PC-3 (cell line): Measurements from ENCODE around the gene MBLAC1. TPM values are rescaled to one million over a fixed set of nuclear protein-coding genes. Genes with fewer than 3 reads are reported as not detected.

Experiments used
- ATAC-seq: fragments of 200-7000 bp; cut with Tn5 transposase; 2 replicates; pipeline ENCODE4 v1.9.1; 2020; ENCODE audit warnings: mild to moderate bottlenecking, moderate library complexity
- BruUV-seq: library from RNA; stranded (reverse); fragments of 400-500 nt; replicated peaks from 2 replicates; lab custom pipeline; 2021; lab: Mats Ljungman, UMichigan
- CTCF ChIA-PET: fragments of 300-600 bp; sonication (Branson Sonifier 250); formaldehyde crosslinking; loops from one replicate; lab custom pipeline; 2022; ENCODE audit warnings: antibody characterized with exemption; lab: Charles Lee
- POLR2A ChIA-PET: fragments of 300-600 bp; sonication (Branson Sonifier 250); formaldehyde crosslinking; loops from one replicate; lab custom pipeline; 2022; ENCODE audit warnings: antibody characterized with exemption; ENCODE audit not compliant: unreplicated experiment; lab: Charles Lee
- DNase-seq: peaks from one replicate; pipeline ENCODE4 v3.0.0-alpha.2; 2015
- H2AFZ ChIP-seq: fragments of 300-600 bp; sonication (generic); 2 replicates; pipeline ENCODE4 v1.6.0; 2016; ENCODE audit warnings: antibody characterized with exemption, low read length
- H3F3A ChIP-seq: fragments of 300-600 bp; sonication (generic); one replicate; pipeline ENCODE4 v1.6.0; 2017; ENCODE audit warnings: antibody characterized with exemption, low read length, control low read depth, mild to moderate bottlenecking; ENCODE audit not compliant: unreplicated experiment
- H3K27ac ChIP-seq: fragments of 300-600 bp; sonication (generic); 2 replicates; pipeline ENCODE4 v1.5.1; 2016; ENCODE audit warnings: mild to moderate bottlenecking, low read length
- H3K27me3 ChIP-seq: fragments of 300-600 bp; sonication (generic); 2 replicates; pipeline ENCODE4 v1.6.1; 2016; ENCODE audit warnings: low read length, mixed read lengths
- H3K36me3 ChIP-seq: fragments of 300-600 bp; sonication (generic); 2 replicates; pipeline ENCODE4 v1.6.1; 2016; ENCODE audit warnings: low read depth, mixed run types, low read length, mixed read lengths
- H3K4me1 ChIP-seq: fragments of 300-600 bp; sonication (generic); 2 replicates; pipeline ENCODE4 v1.5.1; 2016; ENCODE audit warnings: low read length; ENCODE audit not compliant: insufficient read depth
- H3K4me2 ChIP-seq: fragments of 300-600 bp; sonication (generic); 2 replicates; pipeline ENCODE4 v1.6.0; 2016; ENCODE audit warnings: low read length
- H3K4me3 ChIP-seq: fragments of 300-600 bp; sonication (generic); 2 replicates; pipeline ENCODE4 v1.5.1; 2016; ENCODE audit warnings: mild to moderate bottlenecking, low read length, mixed read lengths
- H3K79me2 ChIP-seq: fragments of 300-600 bp; sonication (generic); 2 replicates; pipeline ENCODE4 v1.6.1; 2017; ENCODE audit warnings: low read length, mixed read lengths
- H3K9ac ChIP-seq: fragments of 300-600 bp; sonication (generic); 2 replicates; pipeline ENCODE4 v1.6.0; 2016; ENCODE audit warnings: mild to moderate bottlenecking, low read length
- H3K9me2 ChIP-seq: fragments of 300-600 bp; sonication (generic); replicated peaks from 2 replicates; pipeline ENCODE4 v1.6.1; 2016; ENCODE audit warnings: mixed run types, low read length, mixed read lengths
- H3K9me3 ChIP-seq: fragments of 300-600 bp; sonication (generic); 2 replicates; pipeline ENCODE4 v1.6.1; 2016; ENCODE audit warnings: low read length, mixed read lengths
- H4K20me1 ChIP-seq: fragments of 300-600 bp; sonication (generic); 2 replicates; pipeline ENCODE4 v1.6.1; 2016; ENCODE audit warnings: low read length, mixed read lengths
- EZH2 ChIP-seq: fragments of 300-600 bp; sonication (generic); IDR thresholded peaks from one replicate; pipeline ENCODE4 v1.6.1; 2017; ENCODE audit warnings: antibody characterized with exemption, mild to moderate bottlenecking, low read length; ENCODE audit not compliant: unreplicated experiment
- EZH2phosphoT487 ChIP-seq: fragments of 300-600 bp; sonication (generic); IDR thresholded peaks from 2 replicates; pipeline ENCODE4 v1.6.1; 2018; ENCODE audit warnings: mild to moderate bottlenecking, antibody characterized with exemption, low read length, borderline replicate concordance
- intact Hi-C: fragments of 100-400 bp; cut with micrococcal nuclease; formaldehyde crosslinking; loops from 2 replicates; pipeline ENCODE4 v1.9.0; 2023
- total RNA-seq: library from RNA; depleted of rRNA; stranded (reverse); fragments of >200 nt; gene quantifications from 2 replicates; pipeline ENCODE4 v1.2.3, GENCODE V29; 2014
- TF ChIP-seq, protein P1 (sequence below): fragments of 300-600 bp; sonication (generic); conservative IDR thresholded peaks from 2 replicates; pipeline ENCODE4 v1.5.1; 2017; ENCODE audit warnings: antibody characterized with exemption, low read depth, mild to moderate bottlenecking, low read length

The MBLAC1 gene
- total RNA-seq, 1 experiment from 2014 or later: 2.7 TPM

DNA sequence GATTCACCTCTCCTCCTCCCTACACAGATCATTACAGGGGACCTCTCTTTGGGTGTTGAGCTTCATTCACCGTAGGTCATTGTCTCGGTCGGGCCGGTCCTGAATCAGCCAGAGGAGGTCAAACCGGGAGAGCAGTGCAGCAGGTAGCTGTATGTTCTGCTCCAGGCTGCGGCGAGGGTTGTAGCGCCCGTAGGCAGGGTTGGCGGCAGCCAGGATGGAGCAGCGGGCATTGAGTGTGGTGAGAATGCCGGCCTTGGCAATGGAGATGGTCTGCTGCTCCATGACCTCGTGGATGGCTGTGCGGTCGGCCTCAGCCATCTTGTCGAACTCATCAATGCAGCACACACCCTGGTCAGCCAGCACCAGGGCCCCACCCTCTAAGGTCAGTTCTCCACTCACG, 31.1 kb upstream of the MBLAC1 start:
- Histone ChIP-seq H3K4me2 (no peak overlapping the region), H3K27me3 (no peaks in the 10 kb centered on the region), H3K27ac (no peak overlapping the region), H3F3A (no peaks in the 10 kb centered on the region), H3K9me3 (no peaks in the 10 kb centered on the region), H3K9ac (no peak overlapping the region), H2AFZ (no peak overlapping the region), H3K4me3 (no peak overlapping the region), H3K4me1 (peaks cover 8% of the 10 kb centered on the region), H3K36me3 (peaks cover 79% of the 10 kb centered on the region), H3K9me2 (no peaks in the 10 kb centered on the region), H4K20me1 (peaks cover 31% of the 10 kb centered on the region), H3K79me2 (peaks cover 43% of the 10 kb centered on the region)
- intact Hi-C loops: no loop called here
- no peak for ATAC-seq
- TF ChIP-seq, protein P1, sequence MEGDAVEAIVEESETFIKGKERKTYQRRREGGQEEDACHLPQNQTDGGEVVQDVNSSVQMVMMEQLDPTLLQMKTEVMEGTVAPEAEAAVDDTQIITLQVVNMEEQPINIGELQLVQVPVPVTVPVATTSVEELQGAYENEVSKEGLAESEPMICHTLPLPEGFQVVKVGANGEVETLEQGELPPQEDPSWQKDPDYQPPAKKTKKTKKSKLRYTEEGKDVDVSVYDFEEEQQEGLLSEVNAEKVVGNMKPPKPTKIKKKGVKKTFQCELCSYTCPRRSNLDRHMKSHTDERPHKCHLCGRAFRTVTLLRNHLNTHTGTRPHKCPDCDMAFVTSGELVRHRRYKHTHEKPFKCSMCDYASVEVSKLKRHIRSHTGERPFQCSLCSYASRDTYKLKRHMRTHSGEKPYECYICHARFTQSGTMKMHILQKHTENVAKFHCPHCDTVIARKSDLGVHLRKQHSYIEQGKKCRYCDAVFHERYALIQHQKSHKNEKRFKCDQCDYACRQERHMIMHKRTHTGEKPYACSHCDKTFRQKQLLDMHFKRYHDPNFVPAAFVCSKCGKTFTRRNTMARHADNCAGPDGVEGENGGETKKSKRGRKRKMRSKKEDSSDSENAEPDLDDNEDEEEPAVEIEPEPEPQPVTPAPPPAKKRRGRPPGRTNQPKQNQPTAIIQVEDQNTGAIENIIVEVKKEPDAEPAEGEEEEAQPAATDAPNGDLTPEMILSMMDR: no peak
- no peak for TF ChIP-seq EZH2phosphoT487
- no peak for TF ChIP-seq EZH2
- no TSS peak for BruUV-seq
- DNase-seq: no peak
- ChIA-PET CTCF (no interaction called here), POLR2A (interaction anchor here (0.6 to 1.1 kb wide), 2 partner anchors 18 to 46 kb away, joined by 3 to 7 read pairs; no protein-coding TSS in a partner anchor)

DNA sequence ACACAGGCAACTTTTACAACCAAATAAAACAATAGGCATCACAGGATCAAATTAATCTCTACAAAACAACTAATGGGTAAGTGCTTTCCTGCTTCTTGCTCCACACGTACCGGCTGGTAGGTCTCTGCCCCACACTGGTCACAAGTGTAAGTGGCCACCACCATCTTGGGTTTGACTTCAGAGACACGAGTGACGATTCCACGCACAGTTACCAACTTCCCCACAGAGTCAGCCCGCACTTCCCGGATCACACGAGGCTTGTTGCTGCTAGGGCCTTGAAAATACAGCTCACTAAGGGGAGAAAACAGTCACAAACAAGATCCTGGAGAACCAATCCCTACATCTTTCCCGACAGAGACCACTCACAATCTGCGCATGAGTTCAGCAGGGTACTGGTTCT, 27.9 kb upstream of the MBLAC1 start:
- BruUV-seq: no TSS peak
- H3K4me1 ChIP-seq: peaks cover 19% of the 10 kb centered on the region
- peaks cover 57% of the 10 kb centered on the region for H3K36me3 ChIP-seq
- ATAC-seq: no peak
- no peak overlapping the region; the same call in 1 of the 2 replicates for H3K9ac ChIP-seq
- no peaks in the 10 kb centered on the region for H3K9me3 ChIP-seq
- peaks cover 27% of the 10 kb centered on the region for H4K20me1 ChIP-seq
- peaks cover 54% of the 10 kb centered on the region for H3K79me2 ChIP-seq
- no peak for DNase-seq
- intact Hi-C loops: no loop called here
- H3K4me3 ChIP-seq: peak overlapping the region; percentile 80; the same call in 1 of the 2 replicates
- ChIA-PET CTCF (no interaction called here), POLR2A (interaction anchor here (0.9 kb wide), 1 partner anchor 16 kb away, joined by 30 read pairs; no protein-coding TSS in a partner anchor)
- no peaks in the 10 kb centered on the region for H3K27me3 ChIP-seq
- H2AFZ ChIP-seq: no peak overlapping the region
- TF ChIP-seq EZH2phosphoT487: no peak
- no peak for TF ChIP-seq EZH2
- TF ChIP-seq, protein P1: no peak
- H3K9me2 ChIP-seq: no peaks in the 10 kb centered on the region
- no peak overlapping the region for H3K27ac ChIP-seq
- no peaks in the 10 kb centered on the region for H3F3A ChIP-seq
- H3K4me2 ChIP-seq: peak overlapping the region; percentile 95

DNA sequence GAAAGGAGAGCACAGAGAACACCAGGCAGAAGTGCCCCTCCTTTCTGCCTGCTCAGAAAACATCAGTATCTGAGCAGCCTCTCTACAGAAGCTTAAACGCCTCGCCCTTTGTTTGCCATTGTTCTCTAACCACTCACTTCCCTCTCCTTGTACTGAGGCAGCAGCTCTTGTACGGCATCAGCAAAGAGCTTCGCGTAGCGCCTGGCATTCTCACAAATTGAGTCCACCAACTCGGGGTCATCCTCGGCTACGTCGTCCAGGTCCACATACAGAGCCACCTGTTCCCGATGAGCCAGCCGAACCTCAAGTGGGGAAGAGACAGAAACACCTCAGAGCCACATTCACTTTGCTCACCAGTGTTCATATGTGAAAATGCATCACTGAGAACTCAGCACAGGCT, 27.3 kb upstream of the MBLAC1 start:
- H3K27me3 ChIP-seq: no peaks in the 10 kb centered on the region
- POLR2A ChIA-PET: interaction anchor here (0.9 kb wide), 1 partner anchor 17 kb away, joined by 30 read pairs; no protein-coding TSS in a partner anchor
- no peak overlapping the region for H2AFZ ChIP-seq
- no TSS peak for BruUV-seq
- H3K9ac ChIP-seq: peak overlapping the region; percentile 100
- peaks cover 27% of the 10 kb centered on the region for H4K20me1 ChIP-seq
- H3K27ac ChIP-seq: no peak overlapping the region
- no peaks in the 10 kb centered on the region for H3K9me3 ChIP-seq
- H3K4me3 ChIP-seq: peak overlapping the region; percentile 80
- no peak for ATAC-seq
- no peaks in the 10 kb centered on the region for H3K9me2 ChIP-seq
- H3K79me2 ChIP-seq: peaks cover 53% of the 10 kb centered on the region
- TF ChIP-seq, protein P1: no peak
- TF ChIP-seq EZH2: no peak
- TF ChIP-seq EZH2phosphoT487: no peak
- peak overlapping the region; percentile 95 for H3K4me2 ChIP-seq
- intact Hi-C loops: no loop called here
- peaks cover 19% of the 10 kb centered on the region for H3K4me1 ChIP-seq
- CTCF ChIA-PET: no interaction called here
- no peak for DNase-seq
- no peaks in the 10 kb centered on the region for H3F3A ChIP-seq
- H3K36me3 ChIP-seq: peaks cover 52% of the 10 kb centered on the region
